ENCODE measurements around the gene ZNF532. TPM values are rescaled to one million over a fixed set of nuclear protein-coding genes. Genes with fewer than 3 reads are reported as not detected.

Gene ZNF532
- total RNA-seq, 1 experiment from 2014 or later, result 258 TPM

DNA sequence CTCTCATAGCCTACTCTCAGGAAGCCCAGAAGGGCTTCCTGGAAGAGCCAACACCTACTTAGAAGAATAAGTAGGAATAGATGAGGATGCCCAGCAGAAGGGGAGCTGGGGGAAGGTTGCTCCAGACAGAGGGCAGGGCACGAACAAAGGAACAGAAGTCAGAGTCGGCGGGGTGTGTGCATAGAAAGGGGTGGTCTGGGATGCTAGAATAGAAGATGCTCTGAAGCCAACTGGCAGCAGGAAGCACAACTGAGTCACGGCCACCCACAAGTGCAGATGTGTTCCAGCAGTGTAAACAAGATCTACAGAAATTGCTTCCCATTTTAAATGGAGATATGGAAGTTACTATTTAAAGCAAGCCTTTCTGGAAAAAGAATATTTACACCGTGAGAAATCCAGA, 131.0 kb downstream of the ZNF532 start:
- Histone ChIP-seq H3T11ph (ENCODE audit: low read length) (no peak overlapping the region), H3K23ac (ENCODE audit: insufficient read length, low read depth, low read length) (no peak overlapping the region), H3K79me2 (ENCODE audit: insufficient read depth, low read length) (no peaks in the 10 kb centered on the region), H3K4me1 (ENCODE audit: insufficient read depth, low read length) (no peaks in the 10 kb centered on the region), H3K23me2 (ENCODE audit: insufficient read length, low read depth, low read length, poor library complexity, severe bottlenecking) (no peaks in the 10 kb centered on the region), H3K18ac (ENCODE audit: insufficient read length, low read depth, low read length) (no peak overlapping the region), H4K5ac (ENCODE audit: insufficient read length, low read depth, low read length) (no peak overlapping the region), H3K9me3 (ENCODE audit: control insufficient read depth, low read depth, low read length) (no peaks in the 10 kb centered on the region), H4K91ac (ENCODE audit: insufficient read length, low read depth, low read length) (no peak overlapping the region), H3K4me2 (ENCODE audit: insufficient read depth, insufficient read length, low read length) (no peak overlapping the region), H3K14ac (ENCODE audit: insufficient read depth, low read length) (no peak overlapping the region), H4K8ac (replicated peaks; ENCODE audit: insufficient read length, low read depth, low read length) (no peak overlapping the region), H2BK5ac (ENCODE audit: insufficient read length, low read length) (no peak overlapping the region), H3K9ac (ENCODE audit: extremely low read depth, insufficient read length, low read length) (no peak overlapping the region), H2BK120ac (ENCODE audit: low read depth, low read length, poor library complexity, severe bottlenecking) (no peak overlapping the region), H3K56ac (ENCODE audit: insufficient read length, low read depth, low read length) (no peak overlapping the region), H4K20me1 (ENCODE audit: control insufficient read depth, insufficient read depth, insufficient read length) (no peaks in the 10 kb centered on the region), H3K79me1 (ENCODE audit: insufficient read depth, low read depth, low read length, poor library complexity, severe bottlenecking) (no peaks in the 10 kb centered on the region), H3K27me3 (ENCODE audit: insufficient read depth, low read length) (no peaks in the 10 kb centered on the region), H3K27ac (ENCODE audit: insufficient read length, low read depth, low read length) (no peak overlapping the region), H2BK20ac (ENCODE audit: low read depth, low read length, poor library complexity, severe bottlenecking) (no peak overlapping the region), H3K4ac (ENCODE audit: low read depth, low read length) (no peak overlapping the region), H2BK12ac (ENCODE audit: insufficient read length, low read depth, low read length) (no peak overlapping the region), H2AK5ac (ENCODE audit: insufficient read length, low read length) (no peak overlapping the region), H2BK15ac (ENCODE audit: low read depth, low read length) (no peak overlapping the region), H2AFZ (ENCODE audit: low read length) (no peak overlapping the region)
- DNase-seq, result no peak
- Mint-ChIP-seq H3K4me1 (peaks cover 20 to 24% of the 10 kb centered on the region in 2 experiments), H3K9me3 (no peaks in the 10 kb centered on the region), H3K27me3 (ENCODE audit: low read depth) (no peaks in the 10 kb centered on the region; the same call in 1 of the 2 replicates), H3K4me3 (no peak overlapping the region), H3K36me3 (ENCODE audit: insufficient read depth in 1 of 3, low read depth in 3 of 3) (no peaks in the 10 kb centered on the region), H3K27ac (peak overlapping the region in 1 of 3 experiments; percentile 40; a peak in 1 of 7 replicates)
- TF ChIP-seq, protein P1, sequence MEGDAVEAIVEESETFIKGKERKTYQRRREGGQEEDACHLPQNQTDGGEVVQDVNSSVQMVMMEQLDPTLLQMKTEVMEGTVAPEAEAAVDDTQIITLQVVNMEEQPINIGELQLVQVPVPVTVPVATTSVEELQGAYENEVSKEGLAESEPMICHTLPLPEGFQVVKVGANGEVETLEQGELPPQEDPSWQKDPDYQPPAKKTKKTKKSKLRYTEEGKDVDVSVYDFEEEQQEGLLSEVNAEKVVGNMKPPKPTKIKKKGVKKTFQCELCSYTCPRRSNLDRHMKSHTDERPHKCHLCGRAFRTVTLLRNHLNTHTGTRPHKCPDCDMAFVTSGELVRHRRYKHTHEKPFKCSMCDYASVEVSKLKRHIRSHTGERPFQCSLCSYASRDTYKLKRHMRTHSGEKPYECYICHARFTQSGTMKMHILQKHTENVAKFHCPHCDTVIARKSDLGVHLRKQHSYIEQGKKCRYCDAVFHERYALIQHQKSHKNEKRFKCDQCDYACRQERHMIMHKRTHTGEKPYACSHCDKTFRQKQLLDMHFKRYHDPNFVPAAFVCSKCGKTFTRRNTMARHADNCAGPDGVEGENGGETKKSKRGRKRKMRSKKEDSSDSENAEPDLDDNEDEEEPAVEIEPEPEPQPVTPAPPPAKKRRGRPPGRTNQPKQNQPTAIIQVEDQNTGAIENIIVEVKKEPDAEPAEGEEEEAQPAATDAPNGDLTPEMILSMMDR (conservative IDR thresholded peaks at IDR 0.05), result no peak
- WGBS (ENCODE audit: extremely low coverage, insufficient read length, low lambda C conversion rate), result no CpG with 5 or more reads among the region's 5 CpGs

All from H9 (cell line).